ENCODE measurements around the gene FGF18. TPM values are rescaled to one million over a fixed set of nuclear protein-coding genes. Genes with fewer than 3 reads are reported as not detected.
A peak's percentile ranks its signal among the peaks of the same experiment; 100 is the strongest.

FGF18 gene
- total RNA-seq, 1 donor from 2014 or later: 1.7 TPM

DNA sequence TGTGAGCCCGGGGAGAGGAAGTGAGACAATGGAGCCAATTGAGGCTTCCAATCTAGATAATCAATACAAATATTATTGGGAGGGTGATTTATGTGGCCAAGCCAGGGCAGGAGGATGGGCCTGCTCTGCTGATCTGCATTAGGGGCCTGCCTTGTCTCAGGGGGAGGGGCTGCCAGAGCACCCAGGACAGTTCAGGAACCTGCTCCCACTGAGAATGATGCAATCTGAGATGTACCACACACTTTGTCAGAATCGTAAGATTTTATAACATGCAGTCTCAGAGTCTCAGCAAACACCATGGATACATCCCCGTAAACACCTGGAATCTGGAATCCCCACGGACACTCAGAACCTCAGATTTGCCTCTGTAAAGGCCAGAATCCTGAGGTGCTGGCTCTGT lies 19.3 kb downstream of the FGF18 start:
- no peak for DNase-seq (ENCODE audit: low spot score)

DNA sequence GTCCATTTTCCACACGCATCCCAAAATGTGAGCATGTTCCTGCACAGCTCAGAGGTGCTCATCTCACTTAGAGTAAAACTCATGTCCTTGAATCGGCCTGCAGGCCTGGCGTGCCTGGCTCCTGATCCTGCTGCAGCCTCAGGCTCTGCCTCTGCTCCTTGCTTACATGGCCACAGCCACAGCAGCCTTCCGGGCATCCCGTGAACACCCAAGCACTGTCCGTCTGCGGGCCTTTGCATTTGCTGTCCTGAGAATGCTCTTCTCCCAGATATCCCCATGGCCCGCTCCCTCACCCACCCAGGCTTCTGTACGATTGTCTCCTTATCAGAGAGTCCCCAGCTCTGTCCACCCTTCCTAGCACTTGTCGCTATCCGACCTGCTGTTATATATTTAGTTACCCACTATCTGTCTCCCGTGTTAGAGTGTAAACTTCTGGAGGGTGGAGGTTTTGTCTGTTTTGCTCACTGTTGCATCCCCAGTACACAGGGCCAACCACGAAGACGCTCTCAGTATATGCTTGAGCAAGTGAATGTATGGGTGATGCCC lies 21.9 kb downstream of the FGF18 start:
- DNase-seq (ENCODE audit: low spot score): no peak

DNA sequence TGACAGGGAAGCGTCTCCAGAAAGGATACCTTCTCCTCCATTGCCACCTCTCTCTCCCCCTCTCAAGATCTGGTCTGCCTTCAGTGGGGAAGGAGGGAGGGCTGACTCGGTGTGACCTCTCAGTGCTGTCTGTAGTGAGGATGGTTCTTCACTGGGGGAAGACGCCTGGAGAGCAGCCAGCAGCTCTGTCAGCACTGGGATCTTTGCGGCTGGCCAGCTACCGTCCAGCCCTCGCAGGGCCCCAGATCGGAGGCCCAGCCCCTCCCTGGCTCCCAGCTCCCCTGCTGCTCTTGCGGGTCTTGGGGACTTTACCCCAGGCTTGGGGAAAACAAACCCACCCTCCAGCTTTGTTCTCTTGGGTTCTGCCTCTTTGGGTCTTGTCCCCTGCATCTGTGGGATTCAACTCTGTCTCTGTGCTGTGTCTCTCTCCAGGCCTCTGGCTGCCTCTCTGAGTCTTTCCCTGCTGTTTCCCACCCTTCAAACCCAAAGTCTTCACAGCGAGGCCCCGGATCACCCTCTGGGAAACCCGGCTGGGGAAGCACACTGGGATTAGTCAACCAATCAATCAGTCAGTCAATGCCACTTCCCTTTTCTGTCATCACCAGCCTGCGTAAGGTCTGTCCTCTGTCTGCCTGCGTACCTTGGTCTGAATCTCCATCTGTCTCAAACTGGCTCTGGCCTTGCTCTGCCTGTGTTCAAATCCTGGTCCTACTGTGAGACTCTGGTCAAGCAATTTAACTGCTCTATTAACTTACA lies 23.0 kb downstream of the FGF18 start:
- DNase-seq (ENCODE audit: low spot score): no peak

DNA sequence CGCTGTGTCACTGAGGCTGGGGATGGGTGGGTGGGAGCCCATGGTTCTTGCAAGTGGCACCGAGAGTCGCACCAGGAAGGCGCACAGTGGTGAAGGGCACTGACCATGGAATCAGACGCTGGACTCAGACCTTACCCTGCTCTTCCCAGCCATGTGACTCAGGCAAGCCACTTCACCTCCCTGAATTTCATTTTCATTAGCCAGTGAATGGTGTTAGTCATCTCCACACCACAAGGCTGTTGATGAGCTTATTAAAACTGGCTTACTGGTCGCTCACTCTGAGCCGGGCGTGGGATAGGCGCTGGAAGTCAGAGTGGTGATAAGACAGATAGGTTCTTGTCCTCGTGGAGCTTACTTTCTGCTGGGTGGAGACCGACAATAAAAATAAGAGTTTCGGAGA lies 25.1 kb downstream of the FGF18 start:
- no peak for DNase-seq (ENCODE audit: low spot score)

DNA sequence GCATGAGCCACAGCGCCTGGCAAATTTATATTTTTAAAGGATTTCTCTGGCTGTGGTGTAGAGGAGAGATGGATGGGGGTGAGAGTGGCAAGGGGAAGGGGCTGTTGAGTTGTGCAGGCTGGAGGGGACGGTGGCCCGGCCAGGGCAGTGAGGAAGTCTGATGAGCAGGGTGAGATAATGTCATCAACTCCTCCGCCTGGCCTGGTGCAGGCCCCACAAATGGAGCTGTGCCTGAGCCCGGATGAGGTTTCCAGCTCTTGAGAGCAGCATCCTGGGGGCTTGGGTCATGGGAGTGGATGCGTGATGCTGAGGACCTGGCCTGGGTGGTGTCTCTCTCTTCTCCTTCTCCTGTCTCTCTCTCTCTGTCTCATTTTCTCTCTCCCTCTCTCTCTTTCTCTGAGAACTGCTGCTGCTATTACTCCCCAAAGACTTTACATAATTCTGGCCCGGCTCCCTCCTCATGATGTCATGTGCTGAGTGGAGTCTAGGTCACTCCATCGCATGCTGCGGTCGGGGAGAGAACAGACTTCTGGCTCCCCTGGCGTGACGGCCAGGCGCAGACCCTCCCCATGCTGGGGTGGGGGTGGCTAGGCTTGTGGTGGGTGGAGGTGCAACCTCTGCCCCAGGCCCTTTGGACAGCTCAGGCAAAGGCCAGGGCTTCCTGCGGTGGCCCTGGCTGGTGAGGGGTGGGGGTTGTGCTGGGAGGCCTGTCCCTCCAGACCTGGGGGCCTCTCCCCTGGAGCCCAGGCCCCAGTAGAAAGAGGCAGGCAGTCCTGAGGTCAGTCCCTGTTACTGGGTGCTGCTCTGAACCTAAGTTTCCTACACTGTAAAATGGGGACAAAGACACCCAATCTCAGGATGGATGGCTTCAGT lies 26.4 kb downstream of the FGF18 start:
- DNase-seq (ENCODE audit: low spot score): no peak

DNA sequence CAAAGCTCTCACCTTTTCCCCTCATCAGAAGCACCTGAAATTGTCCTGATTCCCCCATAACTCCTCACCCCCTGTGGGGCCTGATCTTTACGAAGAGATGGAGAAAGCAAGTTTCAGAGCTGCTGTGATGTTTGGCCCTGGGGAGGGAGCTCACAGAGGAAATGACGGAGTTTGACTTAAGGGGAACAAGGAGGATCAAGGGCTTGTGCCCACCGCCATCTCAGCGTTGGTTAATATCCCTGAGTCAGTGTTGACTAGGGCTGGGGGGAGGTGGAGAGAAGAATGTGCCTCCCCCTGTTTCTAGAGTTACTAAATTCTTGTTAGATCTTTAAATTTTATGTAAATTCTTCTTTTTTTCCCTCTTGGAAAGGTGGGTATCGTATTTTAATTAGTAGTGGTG lies 27.8 kb downstream of the FGF18 start:
- DNase-seq (ENCODE audit: low spot score): no peak

DNA sequence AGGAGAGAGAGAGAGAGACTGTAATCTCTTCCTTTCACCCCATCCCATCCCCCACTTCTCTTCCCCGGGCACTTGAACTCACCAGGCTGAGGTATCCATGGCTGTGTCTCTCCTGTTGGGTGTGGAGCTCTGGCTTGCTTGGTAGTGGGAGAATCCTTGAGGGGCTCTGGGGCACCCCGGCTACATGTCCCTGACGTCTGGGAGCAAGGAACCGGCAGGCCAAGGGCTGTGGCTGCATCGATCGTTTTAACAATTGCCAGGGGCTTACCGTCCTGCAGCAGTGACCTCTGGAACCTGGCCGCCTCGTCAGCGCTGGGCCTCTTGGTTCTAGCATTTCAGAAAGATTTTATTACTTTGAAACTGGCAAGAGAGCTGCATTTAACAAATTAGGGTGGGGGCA lies 30.0 kb downstream of the FGF18 start:
- no peak for DNase-seq (ENCODE audit: low spot score)

DNA sequence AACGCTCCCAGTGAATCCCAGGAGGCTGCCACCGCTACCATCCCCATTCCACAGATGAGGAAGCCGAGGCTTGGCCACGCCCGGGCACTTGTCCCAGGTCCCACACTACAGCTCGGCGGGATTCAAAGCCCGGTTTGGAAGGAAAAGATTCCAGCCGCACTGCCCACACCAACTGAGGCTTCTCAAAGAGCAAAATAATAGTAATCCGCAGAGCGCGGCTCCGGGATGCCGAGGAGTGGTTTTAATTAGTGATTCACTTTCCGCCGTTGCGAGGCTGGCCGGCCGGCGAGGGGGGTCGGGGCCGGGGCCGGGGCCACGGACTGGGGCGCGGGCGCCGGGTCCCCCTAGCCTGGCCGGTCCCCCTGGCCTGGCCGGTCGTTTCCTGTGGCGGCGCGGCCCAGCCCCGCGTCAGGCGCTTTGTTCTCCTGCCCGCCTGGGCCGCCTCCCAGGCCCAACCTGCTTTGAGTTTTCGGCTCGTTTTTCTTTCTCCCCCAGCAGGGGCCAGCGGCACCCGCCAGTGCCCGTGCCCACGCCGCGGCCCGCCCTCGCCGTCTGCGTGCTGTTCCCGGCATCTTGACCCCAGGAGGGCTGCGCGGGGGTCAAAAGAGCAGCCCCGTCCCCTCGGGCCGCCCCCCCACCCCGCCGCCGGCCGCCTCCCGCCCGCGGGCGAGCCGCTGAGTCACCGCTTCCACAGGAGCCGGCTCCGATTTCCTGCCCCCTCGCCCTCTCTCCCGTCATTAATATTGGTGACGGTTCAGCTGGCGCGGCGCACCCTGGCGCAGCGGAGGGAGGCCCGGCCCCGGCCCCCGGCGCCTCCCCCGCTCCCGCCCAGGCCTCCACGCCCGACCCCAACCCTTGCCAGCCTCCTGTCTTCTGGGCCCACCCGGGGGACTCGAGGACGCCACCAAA lies 31.2 kb downstream of the FGF18 start:
- DNase-seq (ENCODE audit: low spot score): peak; percentile 93

DNA sequence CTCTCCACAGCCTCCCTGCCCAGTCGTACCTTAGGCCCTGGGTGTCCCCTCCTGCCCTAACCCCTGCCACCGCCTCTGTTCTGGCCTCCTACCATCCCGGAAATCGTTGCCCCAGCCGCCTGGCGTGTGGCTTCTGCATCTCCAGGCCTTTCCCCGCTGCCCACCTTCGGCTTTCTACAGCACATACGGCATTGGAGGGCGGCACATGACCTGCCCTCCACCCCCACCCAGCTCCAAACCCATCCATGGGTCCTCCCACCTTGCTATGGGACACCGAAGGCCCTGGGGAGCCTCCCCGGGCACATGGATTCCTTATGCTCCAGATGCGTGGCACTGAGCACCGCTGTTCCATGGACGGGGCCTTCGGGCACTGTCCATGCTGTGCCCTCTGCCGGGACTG lies 32.0 kb downstream of the FGF18 start:
- no peak for DNase-seq (ENCODE audit: low spot score)

DNA sequence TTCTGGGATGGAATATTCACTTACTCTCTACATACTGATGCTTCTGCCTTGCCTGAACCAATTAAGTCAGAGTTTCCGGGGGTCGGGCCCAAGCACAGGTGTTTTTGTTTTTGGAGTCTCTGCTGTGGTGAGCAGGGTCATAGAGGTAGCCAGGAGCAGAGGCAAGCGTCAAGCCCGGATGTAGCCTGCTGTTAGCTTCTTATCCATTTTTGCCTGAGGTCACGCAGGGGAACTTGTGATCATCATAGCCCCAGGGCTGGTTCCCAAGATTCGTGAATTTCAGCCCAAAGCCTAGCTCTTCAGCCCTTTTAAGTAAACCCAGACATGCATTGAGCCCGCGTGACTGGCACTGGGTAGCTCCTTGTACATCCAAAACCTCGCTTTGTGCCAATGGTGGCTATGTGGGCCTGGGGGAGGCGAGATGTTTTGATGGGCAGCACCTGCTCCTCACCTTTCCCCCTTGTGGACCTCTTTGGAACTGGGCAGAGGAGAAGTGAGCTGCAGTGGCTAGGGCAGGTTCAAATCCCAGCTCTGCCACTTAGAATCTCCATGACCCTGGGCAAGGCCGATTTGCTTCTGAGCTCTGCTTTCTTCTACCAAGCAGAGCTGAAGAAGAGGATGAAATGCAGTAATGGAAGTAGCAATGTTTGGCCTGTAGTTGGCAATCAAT lies 33.7 kb downstream of the FGF18 start:
- DNase-seq (ENCODE audit: low spot score): no peak

DNA sequence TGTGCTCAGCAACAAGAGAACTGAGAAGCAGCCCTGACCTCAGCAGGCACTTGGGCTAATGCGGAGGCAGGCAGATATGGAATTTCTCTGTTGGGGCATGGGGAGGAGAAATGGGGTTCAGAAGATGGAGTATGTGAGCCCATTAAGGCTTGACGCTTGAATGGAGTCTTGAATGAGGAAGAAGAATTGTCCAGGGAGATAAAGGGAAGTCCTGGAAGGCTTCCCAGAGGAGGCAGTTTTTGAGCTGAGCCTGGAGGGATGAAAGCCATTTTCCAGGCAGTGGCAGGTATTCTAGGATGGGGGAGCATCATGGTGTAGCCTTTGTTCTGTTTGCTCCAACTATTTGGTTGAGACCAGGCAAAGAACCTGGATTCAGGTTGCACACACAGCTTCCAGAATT lies 34.5 kb downstream of the FGF18 start:
- DNase-seq (ENCODE audit: low spot score): no peak

DNA sequence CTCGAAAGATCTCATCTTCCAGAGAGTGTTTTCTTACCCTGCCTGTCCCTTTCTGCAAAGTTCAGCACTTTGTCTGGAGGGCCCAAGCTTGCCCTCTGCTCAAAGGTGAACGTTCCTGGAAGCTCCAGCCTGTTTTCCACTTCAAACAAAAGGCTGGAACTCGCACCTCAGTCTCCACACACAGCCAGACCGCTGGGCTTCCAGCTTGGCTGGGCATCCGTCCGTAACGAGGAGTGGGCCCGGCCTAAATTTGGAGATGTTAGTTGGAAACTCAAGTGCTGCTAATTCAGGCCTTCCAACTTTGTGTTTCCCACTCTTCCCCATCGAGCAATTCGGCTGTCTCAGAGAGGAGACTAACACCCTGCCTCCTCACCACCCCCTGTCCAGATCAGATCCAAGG lies 35.1 kb downstream of the FGF18 start:
- DNase-seq (ENCODE audit: low spot score): no peak

DNA sequence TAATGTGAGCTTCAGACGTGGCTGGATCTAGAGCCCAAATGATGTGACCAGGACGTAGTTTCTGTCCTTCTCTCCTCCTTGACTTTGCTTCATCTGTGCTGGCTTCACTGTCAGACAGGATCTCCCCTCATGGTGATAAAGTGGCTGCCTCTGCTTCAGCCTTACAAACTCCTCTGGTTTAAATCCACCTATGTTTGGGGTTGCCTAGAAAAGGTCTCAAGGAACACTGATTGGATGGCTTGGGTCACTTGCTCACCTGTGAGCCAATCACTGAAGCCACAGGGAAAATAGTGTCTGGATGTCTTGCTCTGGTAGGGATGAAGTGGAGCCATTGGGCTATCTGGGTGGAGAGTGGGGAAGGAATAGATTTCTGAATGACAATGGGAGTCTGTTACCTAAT lies 36.1 kb downstream of the FGF18 start:
- DNase-seq (ENCODE audit: low spot score): no peak

DNA sequence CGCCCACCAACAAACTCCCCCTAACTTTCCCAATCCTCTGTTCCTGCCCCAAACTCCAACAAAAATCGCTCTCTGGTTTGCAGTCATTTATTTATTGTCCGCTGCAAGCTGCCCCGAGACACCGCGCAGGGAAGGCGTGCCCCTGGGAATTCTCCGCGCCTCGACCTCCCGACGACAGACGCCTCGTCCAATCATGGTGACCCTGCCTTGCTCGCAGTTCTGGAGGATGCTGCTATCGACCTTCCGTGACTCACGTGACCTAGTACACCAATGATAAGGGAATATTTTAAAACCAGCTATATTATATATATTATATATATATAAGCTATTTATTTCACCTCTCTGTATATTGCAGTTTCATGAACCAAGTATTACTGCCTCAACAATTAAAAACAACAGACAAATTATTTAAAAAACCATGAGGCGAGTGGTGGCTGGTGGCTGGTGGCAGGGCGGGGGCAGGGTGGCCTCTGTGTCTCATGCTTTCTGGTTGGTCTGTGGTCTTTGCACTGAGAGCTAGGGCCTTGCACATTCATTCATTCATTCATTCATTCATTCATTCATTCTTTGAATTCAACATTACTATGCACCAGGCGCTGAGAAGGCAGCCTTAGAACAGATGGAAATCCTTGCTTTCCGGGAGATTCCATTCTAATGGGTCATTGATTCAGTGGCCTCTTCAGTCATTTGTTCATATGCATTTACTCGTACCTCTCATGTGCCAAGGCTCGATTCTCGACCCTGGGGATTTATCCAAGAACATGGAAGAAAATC lies 37.9 kb downstream of the FGF18 start:
- no peak for DNase-seq (ENCODE audit: low spot score)

DNA sequence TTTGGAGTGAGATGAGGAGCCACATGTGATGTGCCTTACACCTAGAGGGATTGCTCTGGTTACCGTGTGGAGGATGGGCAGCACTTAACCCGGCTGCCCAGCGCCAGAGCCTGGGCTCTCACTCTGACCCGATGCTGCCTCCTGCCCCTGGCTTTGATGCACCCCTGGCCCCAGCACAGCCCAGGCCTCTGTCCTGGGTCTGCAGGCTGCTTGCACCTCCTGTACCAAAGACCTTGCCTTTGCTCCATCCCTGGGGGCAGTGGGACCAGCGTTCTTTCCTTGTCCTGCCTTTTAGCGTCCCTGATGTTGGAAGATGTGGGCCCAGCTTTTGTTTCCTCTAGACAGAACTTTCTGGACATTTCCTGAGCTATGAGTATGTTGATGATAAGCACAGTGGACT lies 40.4 kb downstream of the FGF18 start:
- DNase-seq (ENCODE audit: low spot score): no peak

DNA sequence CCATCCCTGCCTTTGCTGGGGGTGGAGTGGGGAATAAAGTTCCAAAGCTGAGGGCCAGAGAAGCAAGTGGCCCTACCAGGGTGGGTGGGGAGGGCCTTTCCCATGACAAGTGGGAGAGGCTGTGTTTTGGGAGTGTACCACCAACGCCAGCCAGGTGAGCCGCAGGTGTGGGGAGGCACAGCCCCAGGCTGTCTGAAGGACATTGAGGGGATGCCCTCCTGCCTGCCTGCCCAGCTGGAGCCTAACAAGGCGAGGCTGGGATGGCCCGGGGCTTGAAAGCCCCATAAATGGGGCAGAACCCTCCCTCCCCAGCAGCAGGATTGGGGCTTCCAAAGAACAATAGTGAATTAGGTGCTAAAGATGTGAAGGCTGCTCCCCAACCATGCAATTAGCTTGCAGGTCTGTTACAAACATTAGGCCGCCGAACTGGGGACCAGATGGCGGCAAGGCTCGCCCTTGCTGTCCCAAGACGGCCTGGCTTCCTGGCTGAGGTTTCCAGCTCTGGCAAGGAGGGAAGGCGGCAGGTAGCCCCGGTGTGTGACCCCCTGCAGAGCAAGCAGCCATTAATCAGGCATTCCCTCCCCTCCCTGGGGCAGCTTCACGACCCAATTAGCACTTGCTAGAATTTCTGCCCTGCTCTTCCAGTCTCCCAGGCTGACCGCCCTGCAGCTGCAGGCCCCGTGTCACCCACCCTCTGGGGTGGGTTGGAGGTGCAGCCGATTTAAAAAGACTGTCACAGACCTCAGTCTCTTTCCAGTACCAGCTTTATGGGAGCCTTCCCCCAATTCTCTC lies 42.9 kb downstream of the FGF18 start:
- DNase-seq (ENCODE audit: low spot score): no peak

DNA sequence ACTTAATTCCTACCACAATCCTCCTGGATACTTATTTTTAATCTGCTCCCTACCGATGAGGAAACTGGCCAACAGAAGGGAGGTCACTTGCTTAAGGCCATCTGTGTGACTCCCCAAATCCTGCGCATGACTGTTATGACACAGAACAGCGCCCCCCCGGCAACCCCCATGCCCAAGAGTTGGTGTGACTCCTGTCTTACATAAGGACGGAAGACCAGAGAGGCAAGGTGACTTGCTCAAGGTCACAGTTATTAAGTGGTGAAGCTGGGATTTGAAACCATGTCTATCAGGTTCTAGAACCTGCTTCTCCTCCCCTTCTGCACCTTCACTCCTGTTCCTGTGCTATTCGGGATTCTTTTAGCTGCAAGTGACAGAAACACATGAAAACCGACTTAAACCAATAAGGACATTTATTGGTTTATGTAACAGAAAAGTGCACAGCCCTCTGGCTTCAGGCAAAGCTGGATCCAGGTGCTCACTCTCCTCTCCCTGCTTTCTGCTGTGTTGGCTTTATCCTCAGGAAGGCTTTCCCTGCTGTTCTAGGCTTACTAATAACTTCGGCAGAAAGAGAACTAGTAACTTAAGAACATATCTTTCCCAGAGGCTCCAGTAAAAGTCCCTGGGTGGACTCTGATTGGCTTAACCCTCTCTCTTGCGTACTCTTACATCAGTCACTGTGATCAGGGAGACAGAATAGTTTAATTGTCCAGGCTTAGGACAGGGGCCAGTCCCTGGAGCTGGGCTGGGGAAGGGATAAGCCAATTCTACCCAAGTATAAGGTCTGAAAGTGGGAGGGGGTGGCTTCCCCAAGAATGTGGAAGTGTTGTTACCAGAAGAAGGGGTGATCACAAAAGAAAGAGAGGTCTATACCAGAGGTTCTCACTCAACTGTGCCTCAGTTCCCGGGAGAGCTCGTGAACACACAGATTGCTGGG lies 43.7 kb downstream of the FGF18 start:
- no peak for DNase-seq (ENCODE audit: low spot score)

DNA sequence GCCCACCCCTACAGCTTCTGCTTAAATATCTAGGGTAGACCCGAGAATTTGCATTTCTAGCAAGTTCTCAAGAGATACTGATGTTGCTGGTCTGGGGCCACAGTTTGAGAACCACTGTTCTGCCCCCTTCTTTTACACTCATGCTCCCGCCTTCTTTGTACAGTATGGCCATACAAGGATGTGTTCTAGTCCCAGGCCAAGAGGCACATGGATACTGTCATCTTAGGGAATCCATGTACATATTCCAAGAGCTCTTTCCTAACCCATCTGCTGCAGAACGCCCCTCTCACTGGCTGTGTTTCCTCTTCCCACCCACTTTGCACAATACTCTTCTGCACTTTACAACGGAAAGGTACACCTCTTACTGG lies 44.4 kb downstream of the FGF18 start:
- DNase-seq (ENCODE audit: low spot score): no peak
